Stimulated activated CD4-positive, alpha-beta T cell treated with anti-CD3 and anti-CD28 coated beads, Interleukin-12 subunit alpha, Interleukin-12 subunit beta, amount 100 ng/mL, for 4 hours (primary cell): ENCODE results near the gene KRTAP10-8.
A peak's percentile ranks its signal among the peaks of the same experiment; 100 is the strongest.
"Not testable (repeated sequence)": the region's sequence is repeated elsewhere in the genome, so short reads cannot be mapped to it uniquely, and the experiment has no call there.

Source experiments
- DNase-seq: peaks from one replicate; pipeline ENCODE4 v3.0.0-alpha.2; 2020

The KRTAP10-8 gene

DNA sequence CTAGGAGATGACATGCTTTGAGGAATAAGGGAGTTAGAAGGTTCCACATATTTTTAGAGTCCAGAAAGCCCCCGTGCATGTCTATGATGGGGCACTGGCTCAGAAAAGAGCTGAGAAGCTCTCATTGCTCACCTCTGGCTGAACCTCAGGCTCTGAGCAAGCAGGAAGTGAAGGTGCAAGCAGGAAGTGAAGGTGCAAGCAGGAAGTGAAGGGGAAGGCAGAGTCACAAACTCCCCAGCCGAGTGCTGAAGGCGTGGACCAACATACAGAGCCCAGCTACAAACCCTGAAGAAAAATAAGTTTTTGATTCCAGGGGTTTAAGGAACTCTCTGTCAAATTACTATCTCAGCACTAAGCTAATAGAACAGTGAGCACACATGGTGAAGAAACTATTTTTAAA is 7.0 kb downstream of the KRTAP10-8 start:
- peak; percentile 37 for DNase-seq

DNA sequence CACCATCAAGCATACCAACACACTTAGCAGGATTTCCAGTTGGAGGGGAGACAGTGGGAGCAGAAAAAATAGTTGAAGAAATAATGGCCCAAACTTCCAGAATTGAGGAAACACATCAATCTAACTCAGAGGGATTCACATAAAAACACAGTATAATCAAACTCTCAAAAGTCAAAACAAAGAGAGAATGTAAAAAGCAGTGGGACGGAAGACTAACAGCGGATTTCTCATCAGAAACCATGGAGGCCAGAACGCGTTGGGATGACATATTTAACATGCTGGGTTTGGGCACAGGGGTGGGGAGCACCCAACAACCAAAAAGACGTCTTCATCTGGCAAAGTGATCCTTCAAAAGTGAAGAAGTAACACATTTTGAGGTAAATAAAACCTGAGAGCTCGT is 8.0 kb downstream of the KRTAP10-8 start:
- no peak for DNase-seq

DNA sequence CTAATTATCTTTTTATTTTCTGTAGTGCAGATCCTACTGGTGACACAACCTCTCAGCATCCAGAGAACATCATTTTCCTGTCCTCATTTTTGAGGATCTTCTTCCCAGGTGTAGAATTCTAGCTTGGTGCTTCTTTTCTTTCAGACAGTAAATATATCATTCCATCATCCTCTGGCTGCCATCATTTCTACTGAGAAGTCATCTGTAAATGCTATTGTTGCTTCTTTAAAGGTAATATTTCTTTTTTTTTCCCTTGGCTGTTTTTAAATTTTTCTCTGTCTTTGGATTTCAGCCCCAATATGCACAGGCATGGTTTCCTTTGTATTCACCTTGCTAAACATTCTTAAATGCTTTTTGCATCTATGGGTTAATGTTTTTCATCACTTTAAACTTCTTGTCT is 11.7 kb downstream of the KRTAP10-8 start:
- DNase-seq, result no peak

DNA sequence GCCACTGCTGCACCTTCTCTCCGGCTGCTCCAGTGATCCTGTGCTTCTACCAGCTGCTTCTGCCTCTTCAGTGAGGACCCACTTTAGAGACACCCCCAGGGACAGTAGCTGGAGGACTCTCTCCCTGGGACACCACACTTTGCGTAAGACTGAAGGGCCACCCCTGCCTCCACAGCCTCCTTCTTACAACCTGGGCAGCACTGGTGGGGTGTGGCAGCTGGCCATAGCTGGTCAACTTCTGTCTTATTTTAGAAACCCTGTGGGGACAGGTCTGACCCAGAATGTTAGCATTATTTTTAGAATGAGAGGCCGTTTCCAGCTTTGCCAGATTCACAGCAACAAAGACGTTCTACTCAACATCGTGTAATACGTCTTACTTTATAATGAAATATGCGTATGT is 13.9 kb downstream of the KRTAP10-8 start:
- no peak for DNase-seq

DNA sequence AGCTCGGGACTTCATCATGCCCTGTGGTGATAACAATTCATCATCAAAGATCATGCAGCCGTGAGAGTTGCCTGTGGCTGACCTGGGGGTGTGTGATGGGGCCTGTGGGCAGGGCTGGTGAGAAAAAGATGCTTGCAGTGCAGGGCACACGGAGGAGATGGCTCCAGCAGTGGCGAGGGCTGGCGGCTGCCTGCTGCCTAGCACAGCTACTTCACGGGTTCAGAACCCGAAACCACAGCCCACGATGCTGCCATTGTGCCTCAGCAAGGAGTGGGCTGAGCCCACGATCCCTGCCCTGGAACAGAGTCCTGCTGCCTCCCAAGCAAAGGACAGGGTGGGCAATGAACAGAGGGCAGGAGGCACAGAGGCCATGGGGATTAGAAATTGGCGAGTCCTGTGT is 14.4 kb downstream of the KRTAP10-8 start:
- no peak for DNase-seq

DNA sequence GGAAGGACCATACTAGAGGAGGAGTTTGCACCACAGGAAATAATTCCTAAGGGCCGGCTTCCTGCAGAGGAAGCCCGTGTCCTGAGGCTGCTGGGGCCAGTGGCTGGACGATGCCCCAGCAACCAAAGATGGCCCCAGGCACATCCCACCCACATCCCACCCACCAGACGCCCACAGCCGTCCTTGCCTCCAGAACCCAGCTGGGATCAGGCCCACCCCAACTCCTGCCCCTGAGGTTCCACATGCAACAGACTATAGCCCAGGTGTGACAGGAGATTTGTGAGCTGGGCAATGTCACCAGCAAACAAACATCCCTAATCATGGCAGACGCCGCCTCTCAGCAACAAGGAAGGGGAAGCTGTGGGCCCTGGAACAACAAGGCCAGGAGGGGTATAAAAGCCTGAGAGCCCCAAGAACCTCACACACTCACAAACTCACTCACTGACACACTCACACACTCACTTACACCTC is 14.8 kb downstream of the KRTAP10-8 start, which contains the start of gene KRTAP10-9:
TSS of gene KRTAP10-9 (plus strand) at position 421 of the 471 bp plus-strand sequence. CDS start 79 bp downstream, outside the sequence.
- no peak for DNase-seq

DNA sequence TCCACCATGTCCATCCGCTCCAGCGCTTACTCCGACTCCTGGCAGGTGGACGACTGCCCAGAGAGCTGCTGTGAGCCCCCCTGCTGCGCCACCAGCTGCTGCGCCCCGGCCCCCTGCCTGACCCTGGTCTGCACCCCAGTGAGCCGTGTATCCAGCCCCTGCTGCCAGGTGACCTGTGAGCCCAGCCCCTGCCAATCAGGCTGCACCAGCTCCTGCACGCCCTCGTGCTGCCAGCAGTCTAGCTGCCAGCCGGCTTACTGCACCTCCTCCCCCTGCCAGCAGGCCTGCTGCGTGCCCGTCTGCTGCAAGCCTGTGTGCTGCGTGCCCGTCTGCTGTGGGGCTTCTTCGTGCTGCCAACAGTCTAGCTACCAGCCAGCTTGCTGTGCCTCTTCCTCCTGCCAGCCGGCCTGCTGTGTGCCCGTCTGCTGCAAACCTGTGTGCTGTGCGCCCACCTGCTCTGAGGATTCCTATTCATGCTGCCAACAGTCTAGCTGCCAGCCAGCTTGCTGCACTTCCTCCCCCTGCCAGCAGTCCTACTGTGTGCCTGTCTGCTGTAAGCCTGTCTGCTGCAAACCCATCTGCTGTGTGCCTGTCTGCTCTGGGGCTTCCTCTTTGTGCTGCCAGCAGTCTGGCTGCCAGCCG is 15.4 kb downstream of the KRTAP10-8 start:
- not testable (repeated sequence) for DNase-seq

DNA sequence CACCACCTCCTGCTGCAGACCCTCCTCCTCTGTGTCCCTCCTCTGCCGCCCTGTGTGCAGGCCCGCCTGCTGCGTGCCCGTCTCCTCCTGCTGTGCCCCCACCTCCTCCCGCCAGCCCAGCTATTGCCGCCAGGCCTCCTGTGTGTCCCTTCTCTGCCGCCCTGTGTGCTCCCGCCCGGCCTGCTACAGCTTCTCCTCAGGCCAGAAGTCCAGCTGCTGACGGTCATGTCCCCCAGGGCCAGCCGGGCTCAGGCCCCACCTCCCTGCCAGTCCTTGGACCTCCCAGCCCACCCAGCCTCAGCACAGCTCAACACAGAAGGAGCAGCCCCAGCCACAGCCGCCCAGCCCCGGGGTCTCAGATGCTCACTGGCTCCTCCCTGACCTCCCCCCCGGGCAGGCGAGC is 16.0 kb downstream of the KRTAP10-8 start:
- DNase-seq, result not testable (repeated sequence)

DNA sequence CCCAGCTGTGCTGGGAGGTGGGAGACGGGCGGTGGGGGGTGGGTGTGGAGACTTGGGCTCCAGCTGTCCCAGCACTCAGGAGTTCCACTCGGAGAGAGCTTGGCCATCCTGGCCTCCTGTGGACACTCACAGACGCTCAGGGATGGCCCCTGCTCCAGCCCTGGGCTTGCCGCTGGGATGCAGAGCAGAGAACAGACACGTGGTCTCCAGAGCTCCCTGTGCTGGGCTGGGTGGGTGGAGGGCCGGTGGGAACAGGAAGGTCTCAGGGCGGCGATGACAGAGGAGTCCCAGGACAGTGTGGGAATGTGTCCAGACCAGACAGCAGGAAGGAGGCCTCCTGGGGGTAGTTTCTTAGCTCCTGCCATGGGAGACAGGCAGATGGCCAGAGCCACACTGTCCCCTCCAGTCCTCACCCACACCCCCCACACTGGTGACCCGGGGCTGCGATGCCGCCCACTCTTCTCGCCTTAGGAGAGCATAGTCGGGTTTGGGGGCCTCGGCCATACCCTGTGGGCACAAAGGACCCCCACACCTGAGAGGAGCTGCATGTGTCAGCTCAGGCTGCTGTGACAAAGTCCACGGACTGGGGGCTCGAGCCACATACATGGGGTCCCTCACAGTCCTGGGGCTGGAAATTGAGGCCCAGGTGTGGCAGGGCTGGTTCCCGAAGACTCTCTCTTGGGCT is 17.0 kb downstream of the KRTAP10-8 start:
- DNase-seq, result no peak

DNA sequence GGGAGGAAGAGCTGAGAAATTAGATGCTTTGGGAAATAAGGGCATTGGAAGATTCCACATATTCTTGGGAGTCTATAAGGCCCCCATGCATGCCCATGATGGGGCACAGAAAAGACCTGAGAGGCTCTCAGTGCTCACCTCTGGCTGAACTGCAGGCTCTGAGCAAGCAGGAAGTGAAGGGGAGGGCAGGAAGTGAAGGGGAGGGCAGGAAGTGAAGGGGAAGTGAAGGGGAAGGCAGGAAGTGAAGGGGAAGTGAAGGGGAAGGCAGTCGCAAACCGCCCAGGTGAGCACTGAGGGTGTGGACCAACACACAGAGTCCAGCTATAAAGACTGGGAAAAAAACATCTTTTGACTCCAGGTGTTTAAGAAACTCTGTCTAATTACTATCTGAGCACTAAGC is 18.6 kb downstream of the KRTAP10-8 start:
- DNase-seq, result no peak

DNA sequence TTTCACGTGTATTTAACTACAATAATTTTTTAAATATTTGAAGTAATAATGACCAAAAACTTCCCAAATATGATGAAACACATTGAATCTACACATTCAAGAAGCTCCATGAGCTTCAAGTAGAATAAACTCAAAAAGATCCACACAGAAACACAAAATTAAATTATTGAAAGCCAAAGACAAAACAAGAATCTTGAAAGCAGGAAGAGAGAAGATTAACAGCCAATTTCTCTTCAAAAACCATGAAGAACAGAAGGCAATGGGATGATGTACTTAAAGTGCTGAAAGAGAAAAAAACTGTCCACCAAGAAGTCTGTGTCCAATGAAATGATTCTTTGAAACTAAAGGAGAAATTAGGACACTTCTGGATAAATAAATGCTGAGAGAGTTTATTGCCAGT is 20.2 kb downstream of the KRTAP10-8 start:
- DNase-seq, result no peak

DNA sequence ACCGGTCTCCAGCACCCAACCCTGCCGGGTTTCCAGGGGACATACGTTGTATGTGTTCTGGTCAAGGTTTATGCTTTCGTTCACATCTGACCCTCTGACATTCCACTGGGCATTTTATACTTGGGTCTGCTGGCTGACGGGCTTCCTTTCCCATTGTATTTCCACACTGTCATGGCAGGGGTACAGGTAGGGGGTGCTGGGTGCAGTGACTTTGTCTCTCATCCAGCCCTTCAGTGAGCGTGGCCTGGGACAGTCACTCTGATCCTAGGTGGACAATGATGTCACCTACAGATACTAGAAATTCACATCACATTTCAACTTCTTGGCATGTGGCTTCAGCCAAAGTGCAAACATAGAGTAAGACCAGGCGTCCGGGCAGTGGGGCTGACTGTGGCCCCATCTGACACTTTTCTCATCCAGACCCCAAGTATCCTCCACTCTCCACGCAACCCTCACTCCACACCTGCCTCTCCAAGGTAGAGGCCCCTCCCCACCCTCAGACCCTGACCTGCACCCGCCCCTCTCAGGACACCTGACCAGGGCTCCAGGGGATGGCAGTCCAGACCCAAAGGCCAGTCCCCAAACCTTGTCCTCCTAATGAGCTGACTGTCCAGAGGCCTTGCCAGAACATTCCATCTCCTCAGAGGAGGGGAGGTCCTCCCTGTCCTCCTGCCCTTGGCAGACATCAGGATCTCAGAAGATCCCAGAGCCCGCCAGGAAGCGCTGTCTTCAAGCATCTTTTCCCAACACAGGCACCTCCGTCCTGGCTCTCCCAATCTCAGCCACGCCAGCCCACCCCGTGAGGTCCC is 24.5 kb downstream of the KRTAP10-8 start:
- no peak for DNase-seq

DNA sequence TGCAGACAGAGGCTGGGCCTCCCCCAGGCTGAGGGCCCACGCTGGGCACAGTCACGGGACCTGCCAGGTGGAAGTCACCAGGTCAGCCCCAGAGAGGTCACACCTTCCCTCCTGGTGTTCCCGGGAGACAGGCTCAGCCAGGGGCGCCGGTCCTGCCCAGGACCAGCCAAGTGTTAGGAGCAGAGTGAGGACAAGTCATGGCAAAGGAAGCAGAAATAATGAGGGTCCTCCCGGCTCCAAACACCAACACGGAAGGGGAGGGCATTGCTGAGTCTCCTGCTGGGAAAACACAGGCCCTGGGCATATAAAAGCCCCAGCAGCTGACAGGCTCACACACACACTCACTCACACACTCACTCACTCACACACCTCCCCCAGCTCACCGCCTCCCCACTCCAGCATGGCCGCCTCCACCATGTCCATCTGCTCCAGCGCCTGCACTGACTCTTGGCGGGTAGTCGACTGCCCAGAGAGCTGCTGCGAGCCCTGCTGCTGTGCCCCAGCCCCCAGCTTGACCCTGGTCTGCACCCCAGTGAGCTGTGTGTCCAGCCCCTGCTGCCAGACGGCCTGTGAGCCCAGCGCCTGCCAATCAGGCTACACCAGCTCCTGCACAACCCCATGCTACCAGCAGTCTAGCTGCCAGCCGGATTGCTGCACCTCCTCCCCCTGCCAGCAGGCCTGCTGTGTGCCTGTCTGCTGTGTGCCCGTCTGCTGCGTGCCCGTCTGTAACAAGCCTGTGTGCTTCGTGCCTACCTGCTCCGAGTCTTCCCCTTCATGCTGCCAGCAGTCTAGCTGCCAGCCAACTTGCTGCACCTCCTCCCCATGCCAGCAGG is 25.4 kb downstream of the KRTAP10-8 start, which contains the start of gene KRTAP10-10:
TSS of gene KRTAP10-10 (plus strand) at position 339 of the 833 bp plus-strand sequence. CDS start at position 401, 62 bp downstream.
- DNase-seq, result no peak

DNA sequence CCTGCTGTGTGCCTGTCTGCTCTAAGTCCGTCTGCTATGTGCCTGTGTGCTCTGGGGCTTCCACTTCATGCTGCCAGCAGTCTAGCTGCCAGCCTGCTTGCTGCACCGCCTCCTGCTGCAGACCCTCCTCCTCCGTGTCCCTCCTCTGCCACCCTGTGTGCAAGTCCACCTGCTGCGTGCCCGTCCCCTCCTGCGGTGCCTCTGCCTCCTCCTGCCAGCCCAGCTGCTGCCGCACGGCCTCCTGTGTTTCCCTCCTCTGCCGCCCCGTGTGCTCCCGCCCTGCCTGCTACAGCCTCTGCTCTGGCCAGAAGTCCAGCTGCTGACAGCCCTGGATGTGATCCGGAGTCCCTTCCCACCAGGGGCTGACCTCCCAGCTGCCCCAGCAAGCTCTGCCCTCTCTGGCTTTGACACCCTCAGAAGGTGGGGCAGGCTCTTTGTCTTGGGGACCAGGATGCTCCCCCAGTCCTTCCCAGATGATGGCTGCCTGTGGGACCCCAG is 26.0 kb downstream of the KRTAP10-8 start:
- not testable (repeated sequence) for DNase-seq

DNA sequence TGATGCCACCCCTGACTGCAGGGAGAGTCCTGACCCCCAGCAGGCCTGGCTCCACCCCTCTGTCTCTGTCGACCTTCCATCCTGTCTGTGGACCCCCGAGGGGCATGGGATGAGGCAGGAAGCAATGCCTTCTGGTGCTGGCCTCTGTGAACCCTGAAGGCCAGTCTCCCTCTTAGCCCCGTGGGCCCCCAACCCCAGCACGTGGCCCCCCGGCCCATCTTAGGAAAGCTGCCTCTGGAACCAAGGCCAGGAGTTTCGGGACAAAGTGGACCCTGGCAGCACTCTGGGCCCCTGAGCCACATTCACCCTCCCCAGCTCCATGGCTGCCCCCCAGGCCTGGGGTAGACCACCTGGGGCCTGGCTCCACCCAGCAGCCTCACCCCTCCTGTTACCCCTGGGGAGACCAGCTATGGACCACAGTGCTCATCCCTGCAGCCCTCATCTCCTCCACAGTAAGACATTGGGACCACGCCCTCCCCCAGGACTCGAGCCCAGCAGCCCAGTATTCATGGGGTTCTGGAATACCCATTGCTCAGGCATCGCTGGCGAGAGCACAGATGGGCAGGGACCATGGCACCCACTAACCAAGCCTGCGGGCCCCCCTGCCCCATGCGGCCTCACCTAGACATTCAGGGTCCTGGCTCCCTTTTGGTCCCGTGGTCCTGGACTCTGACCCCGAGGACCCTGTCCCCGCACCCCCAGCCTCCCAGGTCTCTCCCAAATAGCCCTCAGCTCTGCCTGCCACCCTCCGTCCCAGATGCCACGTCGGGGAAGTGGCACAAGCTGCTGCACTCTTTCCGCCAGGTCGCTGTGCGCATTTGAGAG is 26.8 kb downstream of the KRTAP10-8 start:
- not testable (repeated sequence) for DNase-seq

DNA sequence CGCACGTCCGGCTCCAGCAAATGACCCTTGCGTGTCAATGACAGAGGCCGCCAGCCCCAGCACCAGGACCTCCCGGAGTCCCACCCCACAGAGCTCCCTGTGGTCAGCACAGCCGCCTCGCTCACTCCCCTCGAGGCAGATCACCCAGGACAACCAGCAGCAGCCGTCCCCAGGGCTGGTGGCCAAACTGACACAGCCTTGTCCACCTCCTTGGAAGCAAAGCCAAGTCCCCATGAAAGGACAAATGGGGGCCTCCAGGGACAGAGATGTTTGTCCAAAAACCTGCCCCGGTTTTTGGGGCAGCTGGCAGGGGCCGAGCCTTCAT is 27.4 kb downstream of the KRTAP10-8 start:
- no peak for DNase-seq

DNA sequence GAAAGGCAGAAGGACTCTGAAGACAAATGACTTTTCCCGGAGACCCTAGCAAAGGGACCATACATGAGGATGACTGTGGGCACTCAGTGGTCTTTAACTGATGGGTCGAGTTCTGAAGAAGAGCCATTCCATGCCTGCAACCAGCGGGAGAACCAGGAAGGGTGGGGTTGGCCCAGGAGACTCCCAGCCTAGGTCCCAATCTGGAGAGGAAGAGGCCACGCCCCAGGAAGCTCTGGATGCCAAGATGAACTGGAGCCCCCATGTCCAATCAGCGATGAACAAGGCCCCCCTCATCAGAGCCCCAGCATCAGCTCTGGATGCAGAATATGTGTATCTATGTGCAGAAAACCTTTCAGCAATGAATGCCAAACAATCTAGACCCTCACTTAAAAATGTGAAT is 28.9 kb downstream of the KRTAP10-8 start:
- no peak for DNase-seq

DNA sequence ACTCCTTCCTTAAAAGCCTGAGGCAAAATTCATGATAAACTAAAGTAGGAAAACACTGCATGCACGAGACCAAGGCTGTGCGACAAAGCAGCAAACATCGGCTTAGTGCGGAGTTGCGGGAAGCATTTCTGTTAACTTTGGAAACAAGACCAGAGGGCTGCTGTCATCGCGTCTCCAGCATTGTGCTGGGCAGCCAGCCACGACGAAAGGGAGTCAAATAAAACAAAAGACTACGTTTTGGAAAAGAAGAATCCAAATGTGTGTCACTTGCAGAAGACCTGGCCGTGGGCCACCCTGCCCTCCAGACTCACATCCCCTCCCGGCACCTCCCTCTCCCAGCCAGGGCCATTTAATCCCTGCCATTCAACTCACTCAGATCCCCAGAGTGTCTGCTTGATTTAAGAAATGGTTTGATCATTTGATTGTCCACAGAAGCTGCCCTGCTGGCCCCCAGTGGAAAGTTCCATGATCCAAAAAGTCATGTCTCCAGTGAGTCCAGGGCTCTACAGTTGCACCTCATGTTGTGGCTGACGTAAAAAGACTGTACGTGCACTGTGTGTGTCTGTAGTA is 31.9 kb downstream of the KRTAP10-8 start:
- DNase-seq, result no peak

DNA sequence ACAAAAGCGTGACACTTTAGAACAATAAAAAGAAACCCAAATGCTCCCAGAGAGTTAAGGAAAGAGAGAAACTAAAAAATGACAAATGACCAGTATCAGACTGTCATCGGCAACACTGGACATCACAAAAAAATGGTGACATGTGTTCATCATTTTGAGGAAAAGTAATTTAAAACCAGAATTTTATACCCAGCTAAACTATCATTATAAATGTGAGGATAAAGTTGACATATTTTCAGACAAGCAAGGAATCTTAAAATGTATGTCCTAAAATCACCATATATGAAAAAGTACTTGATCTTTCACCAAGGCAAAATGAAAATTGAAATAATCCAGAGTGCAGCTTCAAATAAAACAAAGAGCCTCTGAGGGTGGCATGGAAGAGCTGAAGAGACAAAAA is 33.0 kb downstream of the KRTAP10-8 start:
- DNase-seq, result no peak

DNA sequence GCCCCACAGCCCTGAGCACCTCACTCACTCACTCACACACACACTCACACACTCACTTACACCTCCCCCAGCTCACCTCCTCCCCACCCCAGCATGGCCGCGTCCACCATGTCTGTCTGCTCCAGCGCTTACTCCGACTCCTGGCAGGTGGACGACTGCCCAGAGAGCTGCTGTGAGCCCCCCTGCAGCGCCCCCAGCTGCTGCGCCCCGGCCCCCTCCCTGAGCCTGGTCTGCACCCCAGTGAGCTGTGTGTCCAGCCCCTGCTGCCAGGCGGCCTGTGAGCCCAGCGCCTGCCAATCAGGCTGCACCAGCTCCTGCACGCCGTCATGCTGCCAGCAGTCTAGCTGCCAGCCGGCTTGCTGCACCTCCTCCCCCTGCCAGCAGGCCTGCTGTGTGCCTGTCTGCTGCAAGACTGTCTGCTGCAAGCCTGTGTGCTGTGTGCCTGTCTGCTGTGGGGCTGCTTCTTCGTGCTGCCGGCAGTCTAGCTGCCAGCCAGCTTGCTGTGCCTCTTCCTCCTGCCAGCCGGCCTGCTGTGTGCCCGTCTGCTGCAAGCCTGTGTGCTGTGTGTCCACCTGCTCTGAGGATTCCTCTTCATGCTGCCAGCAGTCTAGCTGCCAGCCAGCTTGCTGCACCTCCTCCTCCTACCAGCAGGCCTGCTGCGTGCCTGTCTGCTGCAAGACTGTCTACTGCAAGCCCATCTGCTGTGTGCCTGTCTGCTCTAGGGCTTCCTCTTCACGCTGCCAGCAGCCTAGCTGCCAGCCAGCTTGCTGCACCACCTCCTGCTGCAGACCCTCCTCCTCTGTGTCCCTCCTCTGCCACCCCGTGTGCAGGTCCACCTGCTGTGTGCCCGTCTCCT is 34.7 kb downstream of the KRTAP10-8 start, which contains the start of gene KRTAP10-11:
TSS of gene KRTAP10-11 (plus strand) at position 49 of the 856 bp plus-strand sequence. CDS start at position 94, 45 bp downstream.
- not testable (repeated sequence) for DNase-seq
